H1 (cell line): ENCODE results near the gene DMBT1. TPM values are rescaled to one million over a fixed set of nuclear protein-coding genes. Genes with fewer than 3 reads are reported as not detected.

Experiments used
- CTCF ChIA-PET: fragments of 300-600 bp; sonication (Branson Sonifier 250); formaldehyde crosslinking; loops from one replicate; lab custom pipeline; 2021; ENCODE audit not compliant: partially characterized antibody; lab: Charles Lee
- POLR2A ChIA-PET: fragments of 300-600 bp; sonication (Branson Sonifier 250); formaldehyde crosslinking; loops from one replicate; lab custom pipeline; 2021; ENCODE audit warnings: inconsistent platforms; ENCODE audit not compliant: partially characterized antibody; lab: Charles Lee
- DNase-seq, 2 experiments: peaks; one replicate each; pipeline versions ENCODE4 v3.0.0 to v3.0.0-alpha.2; 2010 to 2022; ENCODE audit warnings: low spot score in 2 of 2, low read depth in 1 of 2, mixed read lengths in 1 of 2
- FAIRE-seq: peaks from 2 replicates; lab custom pipeline; 2011; peaks lifted over from hg19 to GRCh38; lab: Jason Lieb, UNC
- H2AFZ ChIP-seq: 2 replicates; pipeline ENCODE4 v1.8.1; 2012; ENCODE audit warnings: low read length, inconsistent platforms
- H2AK5ac ChIP-seq: 2 replicates; pipeline ENCODE4 v1.6.1; 2013; ENCODE audit warnings: low read depth, low read length
- H2BK120ac ChIP-seq: replicated peaks from 2 replicates; pipeline ENCODE3; 2013; ENCODE audit warnings: low read depth, low read length, inconsistent platforms
- H2BK12ac ChIP-seq: 2 replicates; pipeline ENCODE4 v1.6.1; 2013; ENCODE audit warnings: low read depth, low read length
- H2BK15ac ChIP-seq: 2 replicates; pipeline ENCODE4 v1.6.1; 2013; ENCODE audit warnings: low read length
- H2BK20ac ChIP-seq: 2 replicates; pipeline ENCODE4 v1.6.1; 2013; ENCODE audit warnings: low read length
- H2BK5ac ChIP-seq: 2 replicates; pipeline ENCODE4 v1.6.1; 2013; ENCODE audit warnings: low read depth, low read length
- H3K14ac ChIP-seq: 2 replicates; pipeline ENCODE4 v1.6.1; 2013; ENCODE audit warnings: inconsistent platforms; ENCODE audit not compliant: insufficient read length
- H3K18ac ChIP-seq: 2 replicates; pipeline ENCODE4 v1.6.1; 2013; ENCODE audit warnings: low read length; ENCODE audit errors: extremely low read depth
- H3K23ac ChIP-seq: 2 replicates; pipeline ENCODE4 v1.6.1; 2013; ENCODE audit warnings: inconsistent platforms; ENCODE audit not compliant: insufficient read length
- H3K23me2 ChIP-seq: 2 replicates; pipeline ENCODE4 v1.6.1; 2013; ENCODE audit warnings: low read depth, low read length
- H3K27ac ChIP-seq: 2 replicates; pipeline ENCODE4 v1.6.1; 2011; ENCODE audit warnings: low read depth, low read length, inconsistent platforms
- H3K27me3 ChIP-seq, 4 experiments: replicated peaks in 1 of 4; 1 replicate in 1 of 4; 2 replicates in 3 of 4; pipeline versions ENCODE4 v1.6.1 to v1.8.1; 2011 to 2013; ENCODE audit warnings: low read length in 3 of 4, mild to moderate bottlenecking in 3 of 4, inconsistent platforms in 2 of 4, mixed read lengths in 2 of 4, moderate library complexity in 1 of 4; ENCODE audit not compliant: control insufficient read depth in 3 of 4, insufficient read depth in 3 of 4; ENCODE audit errors: extremely low read depth in 1 of 4
- H3K36me3 ChIP-seq, 4 experiments: 2 replicates each; pipeline versions ENCODE4 v1.6.1 to v1.8.1; 2011 to 2013; ENCODE audit warnings: mild to moderate bottlenecking in 4 of 4, low read length in 3 of 4, moderate library complexity in 2 of 4, control low read depth in 1 of 4, inconsistent platforms in 1 of 4; ENCODE audit not compliant: insufficient read depth in 4 of 4, control insufficient read depth in 2 of 4
- H3K4ac ChIP-seq: replicated peaks from 2 replicates; pipeline ENCODE3; 2013; ENCODE audit warnings: low read length, low read depth, mixed read lengths, inconsistent platforms; ENCODE audit not compliant: insufficient read length
- H3K4me1 ChIP-seq, 4 experiments: replicated peaks in 1 of 4; 1 replicate in 1 of 4; 2 replicates in 3 of 4; pipeline versions ENCODE4 v1.6.1 to v1.8.1; 2011 to 2013; ENCODE audit warnings: low read length in 3 of 4, inconsistent platforms in 2 of 4, mixed read lengths in 1 of 4; ENCODE audit not compliant: insufficient read depth in 4 of 4, control insufficient read depth in 3 of 4
- H3K4me2 ChIP-seq, 2 experiments: 2 replicates each; pipeline versions ENCODE4 v1.6.1 to v1.8.1; 2011 to 2013; ENCODE audit warnings: low read depth in 2 of 2, low read length in 2 of 2, control low read depth in 1 of 2, inconsistent platforms in 1 of 2, mild to moderate bottlenecking in 1 of 2; ENCODE audit not compliant: insufficient read depth in 1 of 2
- H3K4me3 ChIP-seq, 4 experiments: fragments of 200-600, 300-600 bp in 1 of 4; sonication (generic), shearing (Covaris generic), sonication (Bioruptor Twin) in 1 of 4; 2 replicates each; pipeline versions ENCODE4 v1.5.1 to v1.8.1; 2011 to 2016; ENCODE audit warnings: low read length in 4 of 4, low read depth in 3 of 4, control low read depth in 2 of 4, inconsistent platforms in 2 of 4, mild to moderate bottlenecking in 2 of 4, mixed read lengths in 1 of 4, moderate library complexity in 1 of 4; ENCODE audit not compliant: insufficient read depth in 2 of 4; ENCODE audit errors: extremely low read depth in 1 of 4
- H3K56ac ChIP-seq: replicated peaks from 2 replicates; pipeline ENCODE3; 2013; ENCODE audit warnings: low read depth, mild to moderate bottlenecking, mixed read lengths, low read length, inconsistent platforms; ENCODE audit not compliant: insufficient read length
- H3K79me1 ChIP-seq: 2 replicates; pipeline ENCODE4 v1.6.1; 2013; ENCODE audit warnings: low read depth, low read length, control low read depth
- H3K79me2 ChIP-seq, 2 experiments: 2 replicates each; pipeline versions ENCODE4 v1.6.1 to v1.8.1; 2012 to 2013; ENCODE audit warnings: low read length in 2 of 2, mild to moderate bottlenecking in 2 of 2, inconsistent platforms in 1 of 2; ENCODE audit not compliant: insufficient read depth in 2 of 2, control insufficient read depth in 1 of 2
- H3K9ac ChIP-seq, 4 experiments: replicated peaks in 1 of 4; 1 replicate in 1 of 4; 2 replicates in 3 of 4; pipeline versions ENCODE4 v1.6.1 to v1.8.1; 2011 to 2013; ENCODE audit warnings: low read depth in 3 of 4, low read length in 3 of 4, control low read depth in 2 of 4, mild to moderate bottlenecking in 2 of 4, moderate library complexity in 2 of 4, inconsistent platforms in 1 of 4; ENCODE audit errors: extremely low read depth in 1 of 4
- H3K9me3 ChIP-seq, 2 experiments: 2 replicates each; pipeline versions ENCODE4 v1.6.1 to v1.8.1; 2012 to 2013; ENCODE audit warnings: mild to moderate bottlenecking in 2 of 2, moderate library complexity in 2 of 2, control low read depth in 1 of 2, inconsistent platforms in 1 of 2, low read depth in 1 of 2, low read length in 1 of 2, mixed read lengths in 1 of 2; ENCODE audit not compliant: insufficient read depth in 2 of 2
- H4K20me1 ChIP-seq, 2 experiments: replicated peaks in 1 of 2; 2 replicates each; pipeline versions ENCODE3 to v1.8.1; 2011 to 2013; ENCODE audit warnings: inconsistent platforms in 2 of 2, low read length in 2 of 2, mild to moderate bottlenecking in 1 of 2; ENCODE audit not compliant: insufficient read depth in 2 of 2, control insufficient read depth in 1 of 2
- H4K5ac ChIP-seq: 2 replicates; pipeline ENCODE4 v1.6.1; 2013; ENCODE audit warnings: low read length, low read depth, mixed read lengths, inconsistent platforms; ENCODE audit not compliant: insufficient read length
- H4K8ac ChIP-seq: 2 replicates; pipeline ENCODE4 v1.8.0; 2013; ENCODE audit warnings: mild to moderate bottlenecking, moderate library complexity, low read length, inconsistent platforms; ENCODE audit not compliant: insufficient read depth; ENCODE audit errors: extremely low read depth
- H4K91ac ChIP-seq: replicated peaks from 2 replicates; pipeline ENCODE3; 2013; ENCODE audit warnings: low read length, mixed read lengths, inconsistent platforms; ENCODE audit not compliant: insufficient read length
- ATF3 ChIP-seq: IDR thresholded peaks from 2 replicates; pipeline ENCODE4 v1.6.1; 2011; ENCODE audit warnings: low read depth, mild to moderate bottlenecking, low read length; ENCODE audit not compliant: insufficient read depth
- WGBS, 2 experiments: shearing (Covaris generic) in 1 of 2; methylation state at CpG; one replicate each; pipeline versions ENCODE4 v1.1.6 to v1.1.7; 2013 to 2015; ENCODE audit warnings: low lambda C conversion rate in 2 of 2, mixed read lengths in 2 of 2, inconsistent platforms in 1 of 2, low coverage in 1 of 2, missing lambda C conversion rate in 1 of 2; ENCODE audit not compliant: insufficient replicate concordance in 2 of 2, insufficient coverage in 1 of 2, insufficient read length in 1 of 2; ENCODE audit errors: extremely low coverage in 1 of 2, missing lambda C conversion rate in 1 of 2; 5-methylcytosine and 5-hydroxymethylcytosine counted together
- polyA plus RNA-seq, 7 experiments: library from polyadenylated mRNA; depleted of rRNA in 3 of 7; stranded (reverse) in 5 of 7; unstranded in 2 of 7; fragments of >200 nt in 5 of 7; fragments of 200-250 nt in 2 of 7; gene quantifications; 1 replicate in 5 of 7; 2 replicates in 1 of 7; 4 replicates in 1 of 7; pipeline versions ENCODE4 v1.2.1 to v1.2.3, GENCODE V29; 2011 to 2013; ENCODE audit warnings: missing spikeins in 2 of 7, mixed read lengths in 2 of 7
- total RNA-seq: library from RNA; stranded (reverse); fragmentation: NEBNext Ultra II Directional; extraction: Animal tissue kit (Norgen Biotek cat#: 25700); gene quantifications from 2 replicates; pipeline ENCODE4 v1.2.1, GENCODE V29; 2021

Gene DMBT1
- total and polyA plus RNA-seq, 2 of the 8 experiments (the other 6 are each of a cell fraction or from before 2014, with no cell fraction given), result 0.03 TPM; not detected in 1

- no peak for FAIRE-seq
- no peak for DNase-seq
Measured at GRCh38 chr10:122592161-122592560, 31.6 kb downstream of the DMBT1 start.

More at GRCh38 chr10:122592161-122592560, 31.6 kb downstream of the DMBT1 start:
- no peak overlapping the region for H3K4ac ChIP-seq
- no peaks in the 10 kb centered on the region for H3K23me2 ChIP-seq
- TF ChIP-seq ATF3, result no peak
- TF ChIP-seq, all 59 proteins: peak for 0
- ChIA-PET POLR2A (no interaction called here), CTCF (interaction anchor here (1.5 kb wide), 1 partner anchor 27 kb away, joined by 5 read pairs; no protein-coding TSS in a partner anchor)
- H3K18ac ChIP-seq, result no peak overlapping the region
- H3K4me3 ChIP-seq, result no peak overlapping the region
- no peaks in the 10 kb centered on the region for H3K36me3 ChIP-seq
- H2BK12ac ChIP-seq, result no peak overlapping the region
- H4K91ac ChIP-seq, result no peak overlapping the region
- 83% methylated on average over 10 of the region's 10 CpGs; no CpG with 5 or more reads in 1 of the 2 experiments for WGBS, 2 experiments
- H2AK5ac ChIP-seq, result no peak overlapping the region
- H2BK120ac ChIP-seq, result no peak overlapping the region
- H2BK20ac ChIP-seq, result no peak overlapping the region
- no peaks in the 10 kb centered on the region for H3K79me1 ChIP-seq
- no peaks in the 10 kb centered on the region for H3K27me3 ChIP-seq
- H3K4me2 ChIP-seq, result no peak overlapping the region
- H3K4me1 ChIP-seq, result no peaks in the 10 kb centered on the region
- H2BK15ac ChIP-seq, result no peak overlapping the region
- H3K9me3 ChIP-seq, result peaks cover 0 to 5% of the 10 kb centered on the region in 2 experiments; a peak in 2 of 4 replicates
- no peak overlapping the region for H4K8ac ChIP-seq
- H4K5ac ChIP-seq, result no peak overlapping the region
- H3K56ac ChIP-seq, result no peak overlapping the region
- no peak overlapping the region for H3K23ac ChIP-seq
- H2BK5ac ChIP-seq, result no peak overlapping the region
- H2AFZ ChIP-seq, result no peak overlapping the region
- H3K9ac ChIP-seq, result no peak overlapping the region
- no peaks in the 10 kb centered on the region for H3K79me2 ChIP-seq
- no peak overlapping the region for H3K14ac ChIP-seq
- no peaks in the 10 kb centered on the region for H4K20me1 ChIP-seq
- H3K27ac ChIP-seq, result no peak overlapping the region
